Right atrium auricular region (tissue), 2 donors: ENCODE measurements around the gene CMKLR1. TPM values are rescaled to one million over a fixed set of nuclear protein-coding genes. Genes with fewer than 3 reads are reported as not detected.

Source experiments
- DNase-seq: peaks from one replicate; pipeline ENCODE4 v3.0.0-alpha.2; 2019; ENCODE audit warnings: low spot score
- H3K27ac ChIP-seq, 2 donors: fragments of 200-600 bp; sonication (generic); 1 replicate in 1 of 2; 2 replicates in 1 of 2; pipeline ENCODE4 v1.5.1; 2016 to 2019
- H3K27me3 ChIP-seq, 2 donors: fragments of 200-600 bp; sonication (generic); one replicate each; pipeline versions ENCODE4 v1.5.1 to v1.6.0; 2017 to 2019
- H3K36me3 ChIP-seq: fragments of 200-600 bp; sonication (generic); one replicate; pipeline ENCODE4 v1.5.1; 2016
- H3K4me1 ChIP-seq, 2 donors: fragments of 200-600 bp; sonication (generic); one replicate each; pipeline versions ENCODE4 v1.5.1 to v1.6.0; 2017 to 2019
- H3K4me3 ChIP-seq, 2 donors: fragments of 200-600 bp; sonication (generic); 1 replicate in 1 of 2; 2 replicates in 1 of 2; pipeline ENCODE4 v1.5.1; 2017 to 2019; ENCODE audit warnings: mild to moderate bottlenecking in 1 of 2, moderate library complexity in 1 of 2
- H3K9me3 ChIP-seq, 2 donors: fragments of 200-600 bp; sonication (generic); one replicate each; pipeline ENCODE4 v1.5.1; 2019
- total RNA-seq, 2 donors: library from RNA; depleted of rRNA; stranded (reverse); fragments of >200 nt; gene quantifications; one replicate each; pipeline ENCODE4 v1.1.0, GENCODE V29; 2016
- TF ChIP-seq, protein P1 (sequence below), 2 donors: fragments of 200-600 bp; sonication (generic); IDR thresholded peaks; one replicate each; pipeline ENCODE4 v1.5.1; 2019; ENCODE audit warnings: antibody characterized with exemption in 2 of 2

CMKLR1 gene, protein sequence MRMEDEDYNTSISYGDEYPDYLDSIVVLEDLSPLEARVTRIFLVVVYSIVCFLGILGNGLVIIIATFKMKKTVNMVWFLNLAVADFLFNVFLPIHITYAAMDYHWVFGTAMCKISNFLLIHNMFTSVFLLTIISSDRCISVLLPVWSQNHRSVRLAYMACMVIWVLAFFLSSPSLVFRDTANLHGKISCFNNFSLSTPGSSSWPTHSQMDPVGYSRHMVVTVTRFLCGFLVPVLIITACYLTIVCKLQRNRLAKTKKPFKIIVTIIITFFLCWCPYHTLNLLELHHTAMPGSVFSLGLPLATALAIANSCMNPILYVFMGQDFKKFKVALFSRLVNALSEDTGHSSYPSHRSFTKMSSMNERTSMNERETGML
- 10 to 100 TPM in 1 of 2 donors, 1 to 10 TPM in 1; 6.2 to 11.0 TPM for total RNA-seq

DNA sequence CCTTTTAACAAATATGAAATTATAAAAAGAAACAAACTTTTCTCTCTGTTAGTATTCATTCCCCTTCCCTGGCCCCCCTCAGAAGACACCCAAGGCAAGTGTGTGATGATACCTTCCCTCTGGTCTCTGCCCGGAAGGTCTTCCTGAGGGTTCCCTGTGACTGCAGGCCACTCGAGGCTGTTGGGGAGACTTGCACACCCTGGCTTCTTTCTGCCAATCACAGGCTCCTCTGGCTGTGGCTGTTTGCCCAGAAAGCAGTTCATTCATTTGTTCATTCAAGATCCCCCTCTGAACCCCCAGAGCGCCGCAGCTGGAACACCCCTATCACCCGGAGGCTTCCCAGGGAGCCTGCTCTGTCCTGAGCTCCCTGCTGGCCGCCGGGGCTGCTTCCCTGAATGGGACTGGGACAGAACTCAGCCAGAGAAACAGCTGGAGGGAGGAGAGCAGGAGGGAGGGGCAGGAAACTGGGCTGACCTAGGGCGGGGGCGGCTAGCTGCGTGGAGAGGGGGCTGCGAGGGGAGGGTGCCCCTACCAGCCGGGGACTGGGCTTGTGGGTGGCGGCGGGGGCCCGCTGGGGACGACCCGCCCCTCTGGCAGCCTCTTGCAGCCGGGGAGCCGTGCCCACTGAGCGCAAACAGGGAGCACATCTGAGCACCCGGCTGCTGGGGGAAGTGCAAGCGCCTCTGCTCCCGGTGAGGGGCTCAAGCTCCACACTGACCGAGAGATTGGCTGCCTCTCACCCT is at the start of gene CMKLR1:
Gene CMKLR1 (minus strand): TSS at position 397 of the 743 bp plus-strand sequence. CDS start 45,720 bp downstream, outside the sequence.
- peak within 1 kb of the TSS; percentile 73 to 77 for H3K27ac ChIP-seq
- DNase-seq = peak; percentile 80
- H3K4me3 ChIP-seq = peak within 1 kb of the TSS; percentile 31 to 40
- no peaks in the 10 kb centered on the region for H3K36me3 ChIP-seq
- peaks cover 0 to 23% of the 10 kb centered on the region in 2 donors for H3K4me1 ChIP-seq
- TF ChIP-seq, protein P1, sequence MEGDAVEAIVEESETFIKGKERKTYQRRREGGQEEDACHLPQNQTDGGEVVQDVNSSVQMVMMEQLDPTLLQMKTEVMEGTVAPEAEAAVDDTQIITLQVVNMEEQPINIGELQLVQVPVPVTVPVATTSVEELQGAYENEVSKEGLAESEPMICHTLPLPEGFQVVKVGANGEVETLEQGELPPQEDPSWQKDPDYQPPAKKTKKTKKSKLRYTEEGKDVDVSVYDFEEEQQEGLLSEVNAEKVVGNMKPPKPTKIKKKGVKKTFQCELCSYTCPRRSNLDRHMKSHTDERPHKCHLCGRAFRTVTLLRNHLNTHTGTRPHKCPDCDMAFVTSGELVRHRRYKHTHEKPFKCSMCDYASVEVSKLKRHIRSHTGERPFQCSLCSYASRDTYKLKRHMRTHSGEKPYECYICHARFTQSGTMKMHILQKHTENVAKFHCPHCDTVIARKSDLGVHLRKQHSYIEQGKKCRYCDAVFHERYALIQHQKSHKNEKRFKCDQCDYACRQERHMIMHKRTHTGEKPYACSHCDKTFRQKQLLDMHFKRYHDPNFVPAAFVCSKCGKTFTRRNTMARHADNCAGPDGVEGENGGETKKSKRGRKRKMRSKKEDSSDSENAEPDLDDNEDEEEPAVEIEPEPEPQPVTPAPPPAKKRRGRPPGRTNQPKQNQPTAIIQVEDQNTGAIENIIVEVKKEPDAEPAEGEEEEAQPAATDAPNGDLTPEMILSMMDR (IDR thresholded peaks at IDR 0.05) = no peak
- H3K9me3 ChIP-seq = no peaks in the 10 kb centered on the region
- no peaks in the 10 kb centered on the region for H3K27me3 ChIP-seq

DNA sequence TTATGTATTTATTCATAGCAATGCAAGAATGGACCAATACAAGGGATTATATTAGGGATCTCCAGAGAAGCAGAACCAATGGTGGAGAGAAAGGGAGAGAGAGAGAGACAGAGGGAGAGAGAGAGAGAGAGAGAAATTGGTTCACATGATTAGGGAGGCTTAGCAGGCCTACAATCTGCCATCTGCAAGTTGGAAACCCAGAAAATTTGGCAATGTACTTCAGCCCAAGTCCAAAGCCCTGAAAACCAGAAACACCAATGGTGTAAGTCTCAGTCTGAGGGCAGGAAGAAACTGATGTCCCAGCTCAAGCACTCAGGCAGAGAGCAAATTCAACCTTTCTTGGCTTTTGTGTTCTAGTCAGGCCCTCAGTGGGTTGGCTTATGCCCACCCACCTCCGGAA is 48.7 kb upstream of the CMKLR1 start:
- peaks cover 0 to 13% of the 10 kb centered on the region in 2 donors for H3K9me3 ChIP-seq
- no peaks in the 10 kb centered on the region for H3K4me1 ChIP-seq
- TF ChIP-seq, protein P1 (IDR thresholded peaks at IDR 0.05) = no peak
- no peaks in the 10 kb centered on the region for H3K27me3 ChIP-seq
- H3K4me3 ChIP-seq = no peak overlapping the region
- no peak overlapping the region for H3K27ac ChIP-seq
- H3K36me3 ChIP-seq = no peaks in the 10 kb centered on the region
- no peak for DNase-seq

DNA sequence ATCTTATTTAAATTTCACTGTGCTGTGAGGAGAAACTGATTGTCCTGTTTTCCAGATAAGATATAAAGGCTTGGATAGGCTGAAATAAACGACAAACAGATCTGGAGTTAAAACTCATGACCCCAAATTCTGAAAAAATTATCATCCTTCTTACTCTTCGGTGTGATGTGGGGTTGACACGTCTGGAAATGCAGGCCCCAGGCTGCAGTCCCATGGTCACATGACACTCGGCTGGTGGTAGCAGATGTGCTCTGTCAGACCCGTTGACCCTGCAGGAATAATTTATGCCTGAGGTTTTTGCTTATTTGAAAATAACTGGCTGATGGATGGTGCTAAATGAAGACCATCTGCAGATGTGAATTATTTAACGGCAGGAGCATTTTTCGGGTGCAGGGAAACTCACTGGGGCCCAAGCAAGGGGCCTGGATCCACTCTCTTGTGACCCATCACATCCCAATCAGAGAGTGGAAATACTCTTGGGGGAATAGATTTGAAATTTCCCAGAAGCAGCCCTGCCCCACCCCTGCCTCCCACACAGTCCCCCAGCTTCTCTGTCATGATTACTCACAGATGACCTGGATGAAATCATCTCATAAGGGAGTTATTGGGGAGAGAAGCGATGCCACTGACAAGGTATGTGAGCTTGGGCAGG is 47.7 kb upstream of the CMKLR1 start:
- no peaks in the 10 kb centered on the region for H3K36me3 ChIP-seq
- TF ChIP-seq, protein P1 (IDR thresholded peaks at IDR 0.05) = no peak
- peaks cover 0 to 13% of the 10 kb centered on the region in 2 donors for H3K9me3 ChIP-seq
- no peak overlapping the region for H3K4me3 ChIP-seq
- no peak overlapping the region for H3K27ac ChIP-seq
- H3K4me1 ChIP-seq = no peaks in the 10 kb centered on the region
- no peak for DNase-seq
- no peaks in the 10 kb centered on the region for H3K27me3 ChIP-seq

DNA sequence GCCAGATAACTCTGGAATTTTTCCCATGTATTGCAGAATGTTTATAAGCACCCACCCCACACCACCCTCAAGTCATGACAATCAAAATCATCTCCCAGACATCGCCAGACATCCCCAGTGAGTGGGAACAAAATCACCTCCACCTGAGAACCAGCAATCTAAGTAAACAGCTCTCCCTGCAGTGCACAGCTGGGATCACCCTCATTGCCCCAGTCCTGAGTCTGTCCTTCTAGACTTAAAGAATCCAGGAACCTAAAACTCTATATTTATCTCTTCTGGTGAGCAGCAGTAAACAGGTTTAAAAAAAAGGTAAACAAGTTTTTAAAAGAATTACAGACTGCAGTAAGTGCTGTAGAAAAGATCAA is 43.3 kb upstream of the CMKLR1 start:
- no peaks in the 10 kb centered on the region for H3K27me3 ChIP-seq
- no peak for DNase-seq
- no peaks in the 10 kb centered on the region for H3K36me3 ChIP-seq
- no peak overlapping the region for H3K4me3 ChIP-seq
- H3K4me1 ChIP-seq = no peaks in the 10 kb centered on the region
- TF ChIP-seq, protein P1 (IDR thresholded peaks at IDR 0.05) = no peak
- H3K9me3 ChIP-seq = peaks cover 0 to 13% of the 10 kb centered on the region in 2 donors
- no peak overlapping the region for H3K27ac ChIP-seq

DNA sequence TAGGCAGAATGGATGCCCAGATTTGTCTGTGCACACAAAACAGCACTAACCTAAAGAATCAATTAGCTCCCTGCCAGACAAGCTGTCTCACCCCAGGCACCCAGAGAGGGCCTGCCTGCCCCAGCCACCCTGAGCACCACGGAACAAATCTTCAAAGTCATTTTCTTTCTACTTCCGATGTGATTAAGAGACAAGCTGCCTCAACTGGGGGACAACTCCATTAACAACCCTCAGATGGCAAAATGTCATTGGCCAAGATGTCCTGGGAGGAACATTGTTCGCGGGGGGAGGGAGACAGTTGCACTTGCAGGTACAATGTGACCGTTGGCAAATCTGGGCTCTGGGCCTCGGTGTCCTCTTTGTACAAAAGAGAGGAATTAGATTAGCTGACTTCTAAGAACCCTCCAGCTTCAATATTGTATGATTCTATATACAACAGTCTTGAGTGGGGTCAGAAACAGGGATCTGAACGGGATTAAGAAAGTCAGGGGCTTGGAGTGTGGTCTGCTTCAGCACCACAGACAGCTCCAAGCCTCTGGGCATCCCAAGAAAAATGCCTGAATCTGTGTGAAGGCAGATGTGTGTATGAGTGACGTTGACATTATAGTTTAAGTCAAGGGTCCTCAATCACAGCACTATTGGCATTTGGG is 42.8 kb upstream of the CMKLR1 start:
- peaks cover 0 to 13% of the 10 kb centered on the region in 2 donors for H3K9me3 ChIP-seq
- H3K36me3 ChIP-seq = no peaks in the 10 kb centered on the region
- H3K4me3 ChIP-seq = no peak overlapping the region
- DNase-seq = no peak
- no peaks in the 10 kb centered on the region for H3K27me3 ChIP-seq
- H3K27ac ChIP-seq = no peak overlapping the region
- TF ChIP-seq, protein P1 (IDR thresholded peaks at IDR 0.05) = no peak
- no peaks in the 10 kb centered on the region for H3K4me1 ChIP-seq
